K562 (cell line): ENCODE data around the gene PTPRO.

ENCODE experiments used
- CBX8 ChIP-seq: fragments of 200-600 bp; sonication (generic); IDR thresholded peaks from 2 replicates; pipeline ENCODE4 v1.6.1; 2012; ENCODE audit warnings: borderline replicate concordance, mixed run types, low read depth, mild to moderate bottlenecking, moderate library complexity, mixed read lengths, low read length, control low read depth, inconsistent platforms; ENCODE audit not compliant: poor library complexity, severe bottlenecking; ENCODE audit errors: extremely low read depth
- CREB1 ChIP-seq, 2 experiments: sonication (generic) in 1 of 2; formaldehyde crosslinking in 1 of 2; IDR thresholded peaks; 2 replicates each; pipeline versions ENCODE4 v1.6.1 to v1.8.0; 2012 to 2022; ENCODE audit warnings: inconsistent platforms in 1 of 2, mild to moderate bottlenecking in 1 of 2, missing genetic modification reagents in 1 of 2, moderate library complexity in 1 of 2
- CTCF ChIP-seq, 3 experiments: IDR thresholded peaks in 2 of 3; conservative IDR thresholded peaks in 1 of 3; 2 replicates each; pipeline ENCODE4 v1.5.1; 2011 to 2012; ENCODE audit warnings: low read length in 3 of 3, mild to moderate bottlenecking in 3 of 3, control low read depth in 2 of 3, improper control_type of control experiment in 1 of 3, inconsistent platforms in 1 of 3, low read depth in 1 of 3, mixed read lengths in 1 of 3, moderate library complexity in 1 of 3; ENCODE audit not compliant: insufficient read depth in 2 of 3
- RNF2 ChIP-seq: sonication (generic); IDR thresholded peaks from 2 replicates; pipeline ENCODE4 v1.6.1; 2016

- no peak for TF ChIP-seq RNF2
- TF ChIP-seq CBX8: no peak
- no peak for TF ChIP-seq CREB1 (IDR thresholded peaks at IDR 0.05)
- TF ChIP-seq CREB1 (CRISPR knock-in tag; IDR thresholded peaks at IDR 0.05): no peak
- TF ChIP-seq CTCF (IDR thresholded peaks at IDR 0.05 in 2 of 3, conservative IDR thresholded peaks at IDR 0.05 in 1 of 3; ENCODE audit: insufficient read depth in 2 of 3, low read depth in 1 of 3, low read length in 3 of 3): no peak
Measured at GRCh38 chr12:15547691-15548090, 225.4 kb downstream of the PTPRO start.
